OCI-LY7 (cell line): ENCODE data around the gene TREML1. TPM values are rescaled to one million over a fixed set of nuclear protein-coding genes. Genes with fewer than 3 reads are reported as not detected.

Experiments
- BruUV-seq: library from RNA; stranded (reverse); fragments of 400-500 nt; replicated peaks from 2 replicates; lab custom pipeline; 2021; lab: Mats Ljungman, UMichigan
- CTCF ChIA-PET: fragments of 300-600 bp; sonication (Branson Sonifier 250); formaldehyde crosslinking; loops from one replicate; lab custom pipeline; 2022; ENCODE audit warnings: antibody characterized with exemption; ENCODE audit not compliant: unreplicated experiment; lab: Charles Lee
- POLR2A ChIA-PET: fragments of 300-600 bp; sonication (Branson Sonifier 250); formaldehyde crosslinking; loops from one replicate; lab custom pipeline; 2022; ENCODE audit warnings: antibody characterized with exemption; lab: Charles Lee
- DNase-seq: peaks from one replicate; pipeline ENCODE4 v3.0.0-alpha.2; 2015; ENCODE audit warnings: low spot score
- H2AFZ ChIP-seq: fragments of 200-600 bp; sonication (generic), shearing (Covaris generic); 2 replicates; pipeline ENCODE4 v1.6.1; 2014; ENCODE audit warnings: mild to moderate bottlenecking, antibody characterized with exemption, low read length, moderate library complexity
- H3K27ac ChIP-seq: fragments of 200-600 bp; sonication (generic); 2 replicates; pipeline ENCODE4 v1.5.1; 2014; ENCODE audit warnings: mixed run types, low read depth, mild to moderate bottlenecking, moderate library complexity, low read length, inconsistent platforms; ENCODE audit not compliant: poor library complexity, severe bottlenecking
- H3K36me3 ChIP-seq: fragments of 200-600 bp; sonication (generic); 2 replicates; pipeline ENCODE4 v1.6.1; 2014; ENCODE audit warnings: mild to moderate bottlenecking, antibody characterized with exemption, low read length, moderate library complexity, mixed read lengths; ENCODE audit not compliant: insufficient read depth
- H3K4me1 ChIP-seq: fragments of 200-600 bp; sonication (generic); 2 replicates; pipeline ENCODE4 v1.5.1; 2014; ENCODE audit warnings: mild to moderate bottlenecking, low read length; ENCODE audit not compliant: insufficient read depth, poor library complexity, severe bottlenecking
- H3K4me2 ChIP-seq: fragments of 200-600 bp; sonication (generic); 2 replicates; pipeline ENCODE4 v1.6.1; 2014; ENCODE audit warnings: mild to moderate bottlenecking, low read length
- H3K4me3 ChIP-seq: fragments of 200-600 bp; sonication (generic); 2 replicates; pipeline ENCODE4 v1.5.1; 2014; ENCODE audit warnings: mild to moderate bottlenecking, low read depth, low read length; ENCODE audit not compliant: poor library complexity, severe bottlenecking
- H3K79me2 ChIP-seq: fragments of 200-600 bp; sonication (generic); 2 replicates; pipeline ENCODE4 v1.6.1; 2016; ENCODE audit warnings: low read depth, mild to moderate bottlenecking, low read length, moderate library complexity, mixed read lengths; ENCODE audit not compliant: insufficient read depth
- H3K9me2 ChIP-seq: fragments of 200-600 bp; sonication (generic); 2 replicates; pipeline ENCODE4 v1.6.1; 2016; ENCODE audit warnings: mild to moderate bottlenecking, low read length, mixed read lengths; ENCODE audit not compliant: insufficient read depth
- H3K9me3 ChIP-seq: fragments of 200-600 bp; sonication (generic); 2 replicates; pipeline ENCODE4 v1.6.1; 2014; ENCODE audit warnings: mild to moderate bottlenecking, mixed run types, low read length, mixed read lengths
- H4K20me1 ChIP-seq: fragments of 200-600 bp; sonication (generic); 2 replicates; pipeline ENCODE4 v1.6.1; 2014; ENCODE audit warnings: mild to moderate bottlenecking, antibody characterized with exemption, low read length, moderate library complexity, mixed read lengths; ENCODE audit not compliant: insufficient read depth
- CTCF ChIP-seq: fragments of 200-600 bp; sonication (generic); conservative IDR thresholded peaks from 2 replicates; pipeline ENCODE4 v1.5.1; 2014; ENCODE audit warnings: mild to moderate bottlenecking, antibody characterized with exemption, low read length, moderate library complexity, mixed read lengths
- EZH2phosphoT487 ChIP-seq: fragments of 200-600 bp; sonication (generic); IDR thresholded peaks from 2 replicates; pipeline ENCODE4 v1.6.1; 2018; ENCODE audit warnings: low read depth, borderline replicate concordance, mild to moderate bottlenecking, mixed run types, antibody characterized with exemption, low read length, moderate library complexity, mixed read lengths
- intact Hi-C: fragments of 100-400 bp; cut with micrococcal nuclease; formaldehyde crosslinking; loops from one replicate; pipeline ENCODE4 v1.10.0; 2022; ENCODE audit not compliant: unreplicated experiment
- total RNA-seq, 2 experiments: library from RNA; depleted of rRNA in 1 of 2; stranded (reverse); fragments of >200 nt in 1 of 2; shearing (Covaris generic) in 1 of 2; gene quantifications; 2 replicates each; pipeline ENCODE4 v1.2.3, GENCODE V29; 2014 to 2022

The TREML1 gene
- total RNA-seq, 2 experiments from 2014 or later, result not detected

- H3K9me2 ChIP-seq, result no peaks in the 10 kb centered on the region
- H3K36me3 ChIP-seq, result no peaks in the 10 kb centered on the region
- peak overlapping the region; percentile 8; the same call in 1 of the 2 replicates for H3K4me2 ChIP-seq
- no TSS peak for BruUV-seq
- no peak overlapping the region for H3K27ac ChIP-seq
- intact Hi-C loops, result loop anchor here (1.0 to 2.0 kb wide), 2 partner anchors 90 to 110 kb away; partner anchors contain the start of genes NFYA and OARD1
- CTCF ChIA-PET, result interaction anchor here (0.8 to 1.7 kb wide), 8 partner anchors 11 to 137 kb away, joined by 3 to 7 read pairs (median 3); no protein-coding TSS in a partner anchor
- H2AFZ ChIP-seq, result peak overlapping the region; percentile 65
- H4K20me1 ChIP-seq, result no peaks in the 10 kb centered on the region
- peak; percentile 80 for DNase-seq
- no peaks in the 10 kb centered on the region for H3K79me2 ChIP-seq
- peaks cover 30% of the 10 kb centered on the region for H3K4me1 ChIP-seq
- H3K4me3 ChIP-seq, result no peak overlapping the region
- no peaks in the 10 kb centered on the region for H3K9me3 ChIP-seq
- POLR2A ChIA-PET, result interaction anchor here (0.5 to 2.2 kb wide), 12 partner anchors 14 to 353 kb away, joined by 3 to 7 read pairs (median 4); partner anchors contain the start of gene TREML2
- TF ChIP-seq CTCF (peak; percentile 87), EZH2phosphoT487 (no peak)
Observed at GRCh38 chr6:41182069-41183034, 28.2 kb upstream of the TREML1 start.

- Histone ChIP-seq H3K9me2 (no peaks in the 10 kb centered on the region), H3K4me2 (no peak overlapping the region), H3K4me1 (peaks cover 27% of the 10 kb centered on the region), H3K36me3 (no peaks in the 10 kb centered on the region), H2AFZ (peak overlapping the region; percentile 65; the same call in 1 of the 2 replicates), H3K4me3 (no peak overlapping the region), H3K9me3 (no peaks in the 10 kb centered on the region), H4K20me1 (no peaks in the 10 kb centered on the region), H3K27ac (no peak overlapping the region), H3K79me2 (no peaks in the 10 kb centered on the region)
- POLR2A ChIA-PET, result interaction anchor here (0.9 to 2.2 kb wide), 4 partner anchors 15 to 89 kb away, joined by 3 to 7 read pairs (median 4); no protein-coding TSS in a partner anchor
- BruUV-seq, result no TSS peak
- DNase-seq, result no peak
- CTCF ChIA-PET, result interaction anchor here (0.8 to 1.7 kb wide), 8 partner anchors 11 to 138 kb away, joined by 3 to 7 read pairs (median 4); partner anchors contain the start of gene TREML2
- no peak for TF ChIP-seq CTCF
- no peak for TF ChIP-seq EZH2phosphoT487
- intact Hi-C loops, result no loop called here
Observed at GRCh38 chr6:41181566-41181965, 27.4 kb upstream of the TREML1 start.
